ENCODE data around the gene IFNK.
"Not testable (repeated sequence)": the region's sequence is repeated elsewhere in the genome, so short reads cannot be mapped to it uniquely, and the experiment has no call there.

Gene IFNK

DNA sequence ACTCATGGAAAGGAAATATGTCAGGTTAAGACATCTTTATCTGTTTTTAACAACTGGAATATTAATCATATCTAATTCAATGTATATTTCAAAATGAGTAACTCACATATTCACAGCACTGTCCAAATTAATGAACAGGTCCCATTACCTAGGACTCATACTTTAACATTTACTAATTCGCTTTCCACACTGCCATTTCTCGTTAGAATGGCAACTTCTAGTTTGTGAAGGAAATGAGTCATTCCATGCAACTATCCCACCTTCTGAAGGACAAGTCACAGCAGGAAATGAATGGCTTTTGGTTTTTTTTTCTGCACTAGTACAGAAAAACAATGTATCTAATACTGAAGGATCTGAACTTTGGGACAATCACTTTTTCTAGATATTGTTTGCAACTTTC lies 24.6 kb upstream of the IFNK start:
- Histone ChIP-seq H3K4me1 (ENCODE audit: control insufficient read depth in 1 of 2, insufficient read depth in 1 of 2, low read depth in 1 of 2, low read length in 1 of 2) (no peaks in the 10 kb centered on the region), H3K9me3 (no peaks in the 10 kb centered on the region), H3K36me3 (no peaks in the 10 kb centered on the region), H3K4me3 (ENCODE audit: low read depth in 1 of 2, low read length in 1 of 2) (no peak overlapping the region), H3K27ac (no peak overlapping the region), H3K27me3 (no peaks in the 10 kb centered on the region)
- TF ChIP-seq, protein P1, sequence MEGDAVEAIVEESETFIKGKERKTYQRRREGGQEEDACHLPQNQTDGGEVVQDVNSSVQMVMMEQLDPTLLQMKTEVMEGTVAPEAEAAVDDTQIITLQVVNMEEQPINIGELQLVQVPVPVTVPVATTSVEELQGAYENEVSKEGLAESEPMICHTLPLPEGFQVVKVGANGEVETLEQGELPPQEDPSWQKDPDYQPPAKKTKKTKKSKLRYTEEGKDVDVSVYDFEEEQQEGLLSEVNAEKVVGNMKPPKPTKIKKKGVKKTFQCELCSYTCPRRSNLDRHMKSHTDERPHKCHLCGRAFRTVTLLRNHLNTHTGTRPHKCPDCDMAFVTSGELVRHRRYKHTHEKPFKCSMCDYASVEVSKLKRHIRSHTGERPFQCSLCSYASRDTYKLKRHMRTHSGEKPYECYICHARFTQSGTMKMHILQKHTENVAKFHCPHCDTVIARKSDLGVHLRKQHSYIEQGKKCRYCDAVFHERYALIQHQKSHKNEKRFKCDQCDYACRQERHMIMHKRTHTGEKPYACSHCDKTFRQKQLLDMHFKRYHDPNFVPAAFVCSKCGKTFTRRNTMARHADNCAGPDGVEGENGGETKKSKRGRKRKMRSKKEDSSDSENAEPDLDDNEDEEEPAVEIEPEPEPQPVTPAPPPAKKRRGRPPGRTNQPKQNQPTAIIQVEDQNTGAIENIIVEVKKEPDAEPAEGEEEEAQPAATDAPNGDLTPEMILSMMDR (IDR thresholded peaks at IDR 0.05): no peak

DNA sequence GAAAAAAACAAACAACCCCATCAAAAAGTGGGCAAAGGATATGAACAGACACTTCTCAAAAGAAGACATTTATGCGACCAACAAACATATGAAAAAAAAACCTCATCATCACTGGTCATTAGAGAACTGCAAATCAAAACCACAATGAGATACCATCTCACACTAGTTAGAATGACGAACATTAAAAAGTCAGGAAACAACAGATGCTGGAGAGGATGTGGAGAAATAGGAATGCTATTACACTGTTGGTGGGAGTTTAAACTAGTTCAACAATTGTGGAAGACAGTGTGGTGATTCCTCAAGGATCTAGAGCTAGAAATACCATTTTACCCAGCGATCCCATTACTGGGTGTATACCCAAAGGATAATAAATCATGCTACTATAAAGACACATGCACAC lies 23.2 kb upstream of the IFNK start:
- not testable (repeated sequence) for H3K9me3 ChIP-seq; H3K27ac ChIP-seq; H3K4me3 ChIP-seq (ENCODE audit: low read depth in 1 of 2, low read length in 1 of 2); H3K36me3 ChIP-seq; H3K27me3 ChIP-seq; H3K4me1 ChIP-seq (ENCODE audit: control insufficient read depth in 1 of 2, insufficient read depth in 1 of 2, low read depth in 1 of 2, low read length in 1 of 2)

DNA sequence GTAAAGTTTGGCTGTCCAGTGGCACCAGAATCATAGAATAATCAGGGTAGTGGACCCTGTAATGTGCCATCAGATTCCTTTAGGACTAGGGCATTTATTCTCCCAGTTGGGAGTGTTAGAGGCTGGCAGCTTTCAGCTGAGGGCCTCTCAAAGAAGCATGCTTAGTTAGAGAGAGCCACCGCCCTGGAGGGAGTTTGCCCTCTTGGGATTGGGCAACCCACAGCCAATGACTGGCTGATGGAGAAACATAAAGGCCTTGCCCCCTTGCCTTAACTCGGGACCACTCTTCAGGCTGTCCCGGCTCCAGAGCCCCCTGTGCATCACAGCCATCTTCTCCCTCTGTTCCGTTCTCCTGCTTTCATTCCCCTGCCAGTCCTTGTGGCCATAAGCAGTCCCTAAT lies 20.5 kb upstream of the IFNK start:
- Histone ChIP-seq H3K4me1 (ENCODE audit: control insufficient read depth in 1 of 2, insufficient read depth in 1 of 2, low read depth in 1 of 2, low read length in 1 of 2) (no peaks in the 10 kb centered on the region), H3K36me3 (no peaks in the 10 kb centered on the region), H3K27ac (no peak overlapping the region), H3K27me3 (no peaks in the 10 kb centered on the region), H3K9me3 (no peaks in the 10 kb centered on the region), H3K4me3 (ENCODE audit: low read depth in 1 of 2, low read length in 1 of 2) (no peak overlapping the region)
- TF ChIP-seq, protein P1 (IDR thresholded peaks at IDR 0.05): no peak

DNA sequence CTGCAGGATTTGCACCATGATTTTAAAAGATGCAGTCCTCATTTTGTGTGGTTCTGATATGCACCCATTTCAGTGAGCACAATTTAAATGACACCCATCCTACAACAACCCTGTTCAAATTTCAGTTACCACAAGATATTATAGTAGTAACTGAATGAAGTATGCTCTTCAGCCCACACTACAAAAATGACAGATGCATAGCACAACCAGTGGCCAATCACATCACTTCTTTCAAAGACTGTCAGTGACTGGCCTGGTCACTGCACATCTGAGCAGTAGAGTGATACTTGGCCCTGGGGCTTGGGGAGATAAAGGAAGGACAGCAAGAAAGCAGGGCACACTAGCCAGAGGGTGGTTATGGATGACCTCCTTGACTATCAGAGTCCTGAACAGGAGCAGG lies 19.8 kb upstream of the IFNK start:
- no peak overlapping the region for H3K4me3 ChIP-seq (ENCODE audit: low read depth in 1 of 2, low read length in 1 of 2)
- H3K27ac ChIP-seq: no peak overlapping the region
- H3K27me3 ChIP-seq: no peaks in the 10 kb centered on the region
- H3K9me3 ChIP-seq: no peaks in the 10 kb centered on the region
- TF ChIP-seq, protein P1 (IDR thresholded peaks at IDR 0.05): no peak
- no peaks in the 10 kb centered on the region for H3K36me3 ChIP-seq
- H3K4me1 ChIP-seq (ENCODE audit: control insufficient read depth in 1 of 2, insufficient read depth in 1 of 2, low read depth in 1 of 2, low read length in 1 of 2): no peaks in the 10 kb centered on the region

DNA sequence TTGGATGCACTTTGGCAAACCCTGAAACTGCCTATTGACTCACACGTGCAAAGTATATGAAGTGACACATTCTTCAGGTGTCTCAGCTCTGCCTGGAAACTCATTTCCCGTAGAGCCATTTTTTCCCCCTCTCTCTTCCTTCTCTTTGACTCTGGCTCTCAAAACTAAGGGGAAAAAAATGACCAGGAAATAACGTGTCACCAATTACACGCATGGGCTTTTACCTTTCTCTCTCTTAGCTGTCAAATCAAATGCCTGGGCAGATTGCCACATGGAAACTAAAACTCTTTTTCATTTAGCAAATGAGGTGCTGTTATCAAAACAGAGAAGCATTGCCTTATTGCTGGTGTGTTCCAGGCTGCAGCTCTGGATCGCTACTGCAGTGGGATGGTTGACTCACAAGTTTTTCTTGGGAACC lies 18.3 kb upstream of the IFNK start:
- Histone ChIP-seq H3K4me3 (ENCODE audit: low read depth in 1 of 2, low read length in 1 of 2) (no peak overlapping the region), H3K36me3 (no peaks in the 10 kb centered on the region), H3K9me3 (no peaks in the 10 kb centered on the region), H3K27ac (no peak overlapping the region), H3K27me3 (no peaks in the 10 kb centered on the region), H3K4me1 (ENCODE audit: control insufficient read depth in 1 of 2, insufficient read depth in 1 of 2, low read depth in 1 of 2, low read length in 1 of 2) (no peaks in the 10 kb centered on the region)
- TF ChIP-seq, protein P1 (IDR thresholded peaks at IDR 0.05): no peak

DNA sequence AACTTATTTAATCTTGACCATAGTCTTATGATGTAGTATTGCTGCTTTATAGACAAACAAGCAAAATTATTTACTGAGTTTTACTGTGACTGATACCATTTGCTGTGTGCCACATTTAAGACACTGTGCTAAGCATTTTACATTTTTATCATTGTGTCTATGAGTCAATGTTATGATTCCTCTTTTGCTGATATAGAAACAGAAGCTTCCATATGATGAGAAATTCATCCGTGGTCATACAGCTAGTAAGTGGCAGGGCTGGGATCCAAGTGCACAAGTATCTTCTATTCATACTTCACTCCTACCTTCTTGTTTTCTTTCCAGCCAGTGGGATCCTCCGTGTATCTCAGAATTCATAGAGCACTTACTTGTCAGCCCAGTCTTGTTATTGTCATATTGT lies 17.1 kb upstream of the IFNK start:
- Histone ChIP-seq H3K4me1 (ENCODE audit: control insufficient read depth in 1 of 2, insufficient read depth in 1 of 2, low read depth in 1 of 2, low read length in 1 of 2) (no peaks in the 10 kb centered on the region), H3K9me3 (no peaks in the 10 kb centered on the region), H3K4me3 (ENCODE audit: low read depth in 1 of 2, low read length in 1 of 2) (no peak overlapping the region), H3K27ac (no peak overlapping the region), H3K36me3 (no peaks in the 10 kb centered on the region), H3K27me3 (no peaks in the 10 kb centered on the region)
- TF ChIP-seq, protein P1 (IDR thresholded peaks at IDR 0.05): no peak
